OCI-LY1 (cell line): ENCODE data around the gene DYRK1A.

ENCODE experiments used
- H2AFZ ChIP-seq: fragments of 200-600 bp; sonication (generic), shearing (Covaris generic); 2 replicates; pipeline ENCODE4 v1.6.0; 2014; ENCODE audit warnings: antibody characterized with exemption, mild to moderate bottlenecking, low read length
- H3F3A ChIP-seq: fragments of 200-600 bp; sonication (generic), shearing (Covaris generic); 2 replicates; pipeline ENCODE4 v1.6.0; 2014; ENCODE audit warnings: mild to moderate bottlenecking, antibody characterized with exemption, low read length, moderate library complexity; ENCODE audit not compliant: insufficient read depth
- H3K27ac ChIP-seq: fragments of 200-600 bp; sonication (generic); 2 replicates; pipeline ENCODE4 v1.5.1; 2014; ENCODE audit warnings: low read length, mixed run types, mild to moderate bottlenecking, low read depth; ENCODE audit not compliant: poor library complexity, severe bottlenecking
- H3K27me3 ChIP-seq: fragments of 200-600 bp; sonication (generic); 2 replicates; pipeline ENCODE4 v1.6.0; 2014; ENCODE audit warnings: antibody characterized with exemption, mild to moderate bottlenecking, low read length, moderate library complexity; ENCODE audit not compliant: insufficient read depth
- H3K36me3 ChIP-seq: fragments of 200-600 bp; sonication (generic); 2 replicates; pipeline ENCODE4 v1.6.1; 2014; ENCODE audit warnings: mild to moderate bottlenecking, antibody characterized with exemption, low read length, moderate library complexity, mixed read lengths; ENCODE audit not compliant: insufficient read depth
- H3K4me1 ChIP-seq: fragments of 200-600 bp; sonication (generic); 2 replicates; pipeline ENCODE4 v1.5.1; 2014; ENCODE audit warnings: mild to moderate bottlenecking, low read length, moderate library complexity; ENCODE audit not compliant: insufficient read depth, severe bottlenecking
- H3K4me2 ChIP-seq: fragments of 200-600 bp; sonication (generic), shearing (Covaris generic); 2 replicates; pipeline ENCODE4 v1.6.1; 2014; ENCODE audit warnings: low read length
- H3K4me3 ChIP-seq: fragments of 200-600 bp; sonication (generic); 2 replicates; pipeline ENCODE4 v1.5.1; 2014; ENCODE audit warnings: low read length, low read depth, mild to moderate bottlenecking, mixed read lengths; ENCODE audit not compliant: poor library complexity, severe bottlenecking
- H3K79me2 ChIP-seq: fragments of 200-600 bp; shearing (Covaris generic); 2 replicates; pipeline ENCODE4 v1.6.1; 2016; ENCODE audit warnings: mixed run types, low read length, mixed read lengths; ENCODE audit not compliant: insufficient read depth
- H3K9ac ChIP-seq: fragments of 200-600 bp; sonication (generic), shearing (Covaris generic); 2 replicates; pipeline ENCODE4 v1.6.1; 2014; ENCODE audit warnings: mild to moderate bottlenecking, low read length, mixed read lengths
- H3K9me2 ChIP-seq: fragments of 200-600 bp; sonication (generic), shearing (Covaris generic); 2 replicates; pipeline ENCODE4 v1.6.1; 2014; ENCODE audit warnings: low read depth, mild to moderate bottlenecking, low read length, mixed read lengths
- H3K9me3 ChIP-seq: fragments of 200-600 bp; shearing (Covaris generic); 2 replicates; pipeline ENCODE4 v1.6.1; 2014; ENCODE audit warnings: low read length, mixed read lengths
- H4K20me1 ChIP-seq: fragments of 200-600 bp; sonication (generic), shearing (Covaris generic); 2 replicates; pipeline ENCODE4 v1.6.0; 2016; ENCODE audit warnings: mild to moderate bottlenecking, low read length; ENCODE audit not compliant: insufficient read depth
- EZH2 ChIP-seq: fragments of 200-600 bp; sonication (generic), shearing (Covaris generic); IDR thresholded peaks from 2 replicates; pipeline ENCODE4 v1.8.0; 2017; ENCODE audit warnings: borderline replicate concordance, mixed run types, mild to moderate bottlenecking, antibody characterized with exemption, low read length, moderate library complexity, mixed read lengths
- TF ChIP-seq, protein P1 (sequence below): fragments of 200-600 bp; sonication (generic), shearing (Covaris generic); IDR thresholded peaks from 2 replicates; pipeline ENCODE4 v1.5.1; 2017; ENCODE audit warnings: mild to moderate bottlenecking, antibody characterized with exemption, low read length, moderate library complexity, mixed read lengths

The DYRK1A gene

DNA sequence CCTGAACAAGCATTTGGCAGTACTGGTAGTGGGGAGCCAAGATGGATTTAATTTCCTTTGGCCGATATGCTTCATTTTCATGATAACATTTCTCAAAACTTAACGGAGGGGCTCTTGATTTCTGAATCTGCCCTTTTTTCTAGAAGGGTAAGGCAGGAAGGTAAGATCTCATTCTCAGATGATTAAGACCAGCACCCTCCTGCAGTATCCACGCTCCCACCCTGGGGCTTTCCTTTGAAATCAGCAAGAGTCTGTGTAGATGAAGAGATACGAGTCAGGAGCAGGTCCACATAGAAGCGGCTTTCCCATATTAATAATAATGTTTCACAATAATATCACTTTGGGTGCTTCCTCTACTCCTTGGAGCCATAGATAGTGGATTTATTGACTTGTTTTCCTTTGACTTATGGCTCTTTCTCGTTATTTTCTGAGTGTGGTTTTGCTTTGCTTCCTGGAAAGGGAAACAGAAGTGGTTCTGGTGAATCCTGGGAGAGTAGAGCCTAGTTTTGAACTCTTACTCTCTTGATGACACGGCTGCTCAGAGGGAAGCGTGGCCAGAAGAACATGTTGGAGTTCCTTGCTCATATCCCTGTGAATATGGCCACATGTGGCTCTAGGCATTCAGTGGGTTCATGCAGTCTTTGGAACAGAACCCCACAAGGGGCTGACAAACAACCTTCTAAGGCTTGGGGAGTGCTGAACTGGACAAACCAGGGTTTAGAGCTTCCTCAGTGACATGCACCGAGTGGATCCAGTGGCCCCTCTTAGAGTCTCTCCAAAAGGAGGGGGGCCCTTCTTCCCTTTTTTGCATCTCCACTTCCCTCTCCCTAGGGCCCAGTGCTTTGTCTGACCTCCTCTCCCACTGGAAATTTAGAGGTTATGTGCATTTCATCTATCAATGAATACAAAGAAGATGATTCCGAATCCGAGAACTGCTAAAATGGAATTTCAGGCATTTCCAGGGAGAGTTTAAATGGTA lies 195.7 kb downstream of the DYRK1A start:
- Histone ChIP-seq H3K4me2 (no peak overlapping the region), H3K4me3 (no peak overlapping the region), H3K9me3 (no peaks in the 10 kb centered on the region), H3F3A (no peaks in the 10 kb centered on the region), H3K9me2 (no peaks in the 10 kb centered on the region), H3K27me3 (no peaks in the 10 kb centered on the region), H3K36me3 (no peaks in the 10 kb centered on the region), H2AFZ (no peak overlapping the region), H3K4me1 (peaks cover 15% of the 10 kb centered on the region), H3K9ac (no peak overlapping the region), H3K27ac (no peak overlapping the region), H3K79me2 (no peaks in the 10 kb centered on the region), H4K20me1 (no peaks in the 10 kb centered on the region)
- TF ChIP-seq, protein P1, sequence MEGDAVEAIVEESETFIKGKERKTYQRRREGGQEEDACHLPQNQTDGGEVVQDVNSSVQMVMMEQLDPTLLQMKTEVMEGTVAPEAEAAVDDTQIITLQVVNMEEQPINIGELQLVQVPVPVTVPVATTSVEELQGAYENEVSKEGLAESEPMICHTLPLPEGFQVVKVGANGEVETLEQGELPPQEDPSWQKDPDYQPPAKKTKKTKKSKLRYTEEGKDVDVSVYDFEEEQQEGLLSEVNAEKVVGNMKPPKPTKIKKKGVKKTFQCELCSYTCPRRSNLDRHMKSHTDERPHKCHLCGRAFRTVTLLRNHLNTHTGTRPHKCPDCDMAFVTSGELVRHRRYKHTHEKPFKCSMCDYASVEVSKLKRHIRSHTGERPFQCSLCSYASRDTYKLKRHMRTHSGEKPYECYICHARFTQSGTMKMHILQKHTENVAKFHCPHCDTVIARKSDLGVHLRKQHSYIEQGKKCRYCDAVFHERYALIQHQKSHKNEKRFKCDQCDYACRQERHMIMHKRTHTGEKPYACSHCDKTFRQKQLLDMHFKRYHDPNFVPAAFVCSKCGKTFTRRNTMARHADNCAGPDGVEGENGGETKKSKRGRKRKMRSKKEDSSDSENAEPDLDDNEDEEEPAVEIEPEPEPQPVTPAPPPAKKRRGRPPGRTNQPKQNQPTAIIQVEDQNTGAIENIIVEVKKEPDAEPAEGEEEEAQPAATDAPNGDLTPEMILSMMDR, result no peak
- TF ChIP-seq EZH2, result no peak

DNA sequence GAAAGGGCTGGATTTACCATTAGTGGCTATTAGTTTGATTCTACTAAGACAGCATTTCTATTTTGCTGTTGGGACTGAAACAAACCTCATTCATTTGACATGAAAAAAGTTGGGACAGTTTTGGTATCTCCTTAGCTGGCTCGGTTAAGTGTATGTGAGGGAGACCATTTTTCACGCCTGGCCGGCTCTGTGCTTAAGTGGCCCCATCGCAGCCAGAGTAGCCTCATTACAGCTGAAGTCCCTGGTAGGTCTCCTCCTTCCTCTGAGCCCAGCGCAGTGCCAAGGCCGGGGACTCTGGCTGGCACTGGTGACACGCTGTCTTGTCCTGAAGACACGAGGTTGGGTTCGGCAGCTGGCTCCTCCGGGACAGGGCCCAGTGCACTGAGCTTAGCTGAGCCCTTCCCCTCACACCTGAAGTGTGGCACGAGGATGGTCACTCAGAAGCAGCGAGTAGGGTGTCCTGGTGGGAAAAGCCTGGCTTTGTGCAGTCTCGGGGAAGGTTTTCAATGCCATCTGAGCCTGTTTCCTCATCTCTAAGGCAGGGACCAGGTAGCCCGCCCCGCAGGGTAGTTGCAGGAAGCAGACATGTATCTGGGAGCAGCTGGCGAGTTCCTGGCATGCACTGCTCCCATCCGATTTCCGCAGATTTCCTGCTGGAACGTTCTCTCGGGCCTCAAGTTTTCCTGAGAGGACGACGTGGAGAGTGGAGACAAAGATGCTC lies 196.5 kb downstream of the DYRK1A start:
- no peak overlapping the region for H3K27ac ChIP-seq
- H3K4me2 ChIP-seq, result peak overlapping the region; percentile 72
- peak overlapping the region; percentile 66 for H3K4me3 ChIP-seq

DNA sequence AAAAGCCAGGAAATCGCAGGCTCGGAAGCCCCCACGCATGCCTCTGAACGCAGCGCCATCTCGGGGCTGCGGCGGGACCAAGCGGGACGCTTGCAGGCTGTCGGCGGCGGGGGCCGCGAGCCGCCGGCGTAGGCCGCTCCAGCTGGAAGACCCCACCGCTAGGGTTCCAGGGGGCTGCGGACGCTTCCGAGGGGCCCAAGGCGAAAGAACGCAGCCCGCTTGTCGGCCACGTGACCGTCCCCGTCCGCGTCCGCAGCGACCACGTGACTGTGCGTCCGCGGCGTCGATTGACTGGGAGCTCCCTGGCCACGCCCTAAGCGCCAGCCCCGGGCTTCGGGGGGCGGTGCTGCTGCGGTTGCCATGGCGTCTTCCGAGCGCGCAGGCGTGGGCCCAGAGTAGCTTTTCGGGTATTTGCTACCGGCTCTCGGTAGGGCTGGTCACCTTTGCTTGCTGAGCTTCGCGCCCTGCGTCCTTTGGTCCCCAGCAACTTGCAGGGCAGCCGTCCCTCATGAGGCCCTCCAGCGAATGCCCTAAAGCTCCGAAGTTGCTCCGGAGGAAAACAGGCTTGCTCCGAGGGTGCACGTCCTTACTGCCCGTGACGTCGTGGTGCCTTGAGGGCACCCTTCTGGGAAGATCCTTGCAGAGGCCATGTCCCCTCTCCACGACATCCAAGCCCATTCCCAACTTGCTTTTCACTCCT lies 197.2 kb downstream of the DYRK1A start:
- no peaks in the 10 kb centered on the region for H3K36me3 ChIP-seq
- H3K9ac ChIP-seq, result peak overlapping the region; percentile 60
- TF ChIP-seq EZH2, result no peak
- TF ChIP-seq, protein P1, result peak; percentile 40; the same call in 1 of the 2 replicates
- no peaks in the 10 kb centered on the region for H3F3A ChIP-seq
- no peak overlapping the region for H3K27ac ChIP-seq
- H3K27me3 ChIP-seq, result no peaks in the 10 kb centered on the region
- H4K20me1 ChIP-seq, result no peaks in the 10 kb centered on the region
- H3K4me3 ChIP-seq, result peak overlapping the region; percentile 66
- H2AFZ ChIP-seq, result peak overlapping the region; percentile 70; the same call in 1 of the 2 replicates
- H3K9me2 ChIP-seq, result no peaks in the 10 kb centered on the region
- no peaks in the 10 kb centered on the region for H3K79me2 ChIP-seq
- peaks cover 15% of the 10 kb centered on the region for H3K4me1 ChIP-seq
- H3K9me3 ChIP-seq, result no peaks in the 10 kb centered on the region
- peak overlapping the region; percentile 72 for H3K4me2 ChIP-seq

More for the DNA sequence above, 196.5 kb downstream of the DYRK1A start:
- Histone ChIP-seq H3K9ac (peak overlapping the region; percentile 60), H3K4me1 (peaks cover 15% of the 10 kb centered on the region), H3K9me3 (no peaks in the 10 kb centered on the region), H3K9me2 (no peaks in the 10 kb centered on the region), H3K27me3 (no peaks in the 10 kb centered on the region), H4K20me1 (no peaks in the 10 kb centered on the region), H3K79me2 (no peaks in the 10 kb centered on the region), H2AFZ (peak overlapping the region; percentile 36; the same call in 1 of the 2 replicates), H3K36me3 (no peaks in the 10 kb centered on the region), H3F3A (no peaks in the 10 kb centered on the region)
- TF ChIP-seq, protein P1, result no peak
- TF ChIP-seq EZH2, result no peak
